HG03175 (cell line): ENCODE results near the gene LCE2C.
"Not testable (repeated sequence)": the region's sequence is repeated elsewhere in the genome, so short reads cannot be mapped to it uniquely, and the experiment has no call there.

Experiments used
- ATAC-seq: cut with Tn5 transposase; IDR thresholded peaks from one replicate; pipeline ENCODE4 v1.9.1; 2021; ENCODE audit warnings: mild to moderate bottlenecking, moderate library complexity; ENCODE audit not compliant: unreplicated experiment

LCE2C gene, protein sequence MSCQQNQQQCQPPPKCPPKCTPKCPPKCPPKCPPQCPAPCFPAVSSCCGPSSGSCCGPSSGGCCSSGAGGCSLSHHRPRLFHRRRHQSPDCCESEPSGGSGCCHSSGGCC

DNA sequence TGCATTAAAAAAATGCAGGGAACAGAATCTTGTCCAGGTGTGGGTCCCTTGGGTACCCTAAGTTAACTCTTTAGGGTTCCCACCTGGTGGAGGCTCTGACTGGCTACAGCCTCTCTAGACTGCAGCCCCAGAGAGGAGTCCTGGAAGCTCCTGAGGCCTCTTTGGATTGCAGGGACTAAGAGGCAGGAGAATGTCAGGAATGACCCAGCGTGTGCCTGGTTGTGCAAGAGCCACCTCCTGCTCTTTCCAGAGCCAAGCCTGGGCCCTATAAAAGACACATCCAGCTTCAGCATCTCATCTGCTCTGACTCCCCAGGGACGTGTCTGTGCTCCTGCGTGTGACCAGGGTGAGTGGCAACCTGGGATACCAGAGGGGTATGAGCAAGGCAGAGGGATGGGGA lies at the start of gene LCE2C:
TSS of gene LCE2C (plus strand) at position 297 of the 400 bp plus-strand sequence. CDS start 737 bp downstream, outside the sequence.
- not testable (repeated sequence) for ATAC-seq

DNA sequence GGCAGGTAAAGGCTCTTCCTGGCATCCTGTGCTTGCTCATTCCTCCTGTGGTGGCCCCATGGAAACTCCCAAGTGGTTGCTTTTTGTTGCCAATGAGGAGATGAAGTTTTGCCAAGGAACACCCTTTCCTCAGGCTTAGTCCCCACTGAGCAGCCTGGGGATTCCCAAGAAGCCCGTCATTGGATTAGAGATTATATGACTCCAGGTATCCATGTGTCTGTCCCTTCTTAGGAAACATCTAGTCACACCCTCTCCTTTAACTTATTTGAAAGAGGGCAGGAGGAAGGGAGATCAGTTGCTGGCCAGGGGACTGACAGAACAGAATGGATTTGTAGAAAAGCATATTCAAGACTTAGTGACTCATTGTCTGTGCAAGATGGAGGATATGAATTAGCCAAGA lies 48.3 kb upstream of the LCE2C start:
- no peak for ATAC-seq

DNA sequence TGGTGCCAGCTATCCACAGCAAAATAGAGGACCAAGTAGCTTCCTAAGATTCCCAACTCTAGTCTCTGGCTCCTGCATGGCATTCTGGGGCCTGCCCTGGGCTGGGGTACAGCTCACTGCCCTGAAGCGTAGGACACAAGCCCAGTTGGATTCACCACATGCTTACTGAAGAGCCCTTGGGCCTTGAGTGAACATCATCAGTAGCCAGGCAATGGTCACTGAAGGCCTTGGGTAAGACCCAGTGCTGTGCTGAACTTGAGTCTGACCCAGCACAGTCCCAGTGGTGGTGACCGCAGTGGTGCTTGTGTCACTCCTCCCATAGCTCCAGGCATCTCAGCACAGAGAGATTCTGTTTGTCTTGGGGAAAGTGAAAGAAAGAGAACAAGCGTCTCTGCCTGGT lies 44.5 kb upstream of the LCE2C start:
- ATAC-seq, result no peak

DNA sequence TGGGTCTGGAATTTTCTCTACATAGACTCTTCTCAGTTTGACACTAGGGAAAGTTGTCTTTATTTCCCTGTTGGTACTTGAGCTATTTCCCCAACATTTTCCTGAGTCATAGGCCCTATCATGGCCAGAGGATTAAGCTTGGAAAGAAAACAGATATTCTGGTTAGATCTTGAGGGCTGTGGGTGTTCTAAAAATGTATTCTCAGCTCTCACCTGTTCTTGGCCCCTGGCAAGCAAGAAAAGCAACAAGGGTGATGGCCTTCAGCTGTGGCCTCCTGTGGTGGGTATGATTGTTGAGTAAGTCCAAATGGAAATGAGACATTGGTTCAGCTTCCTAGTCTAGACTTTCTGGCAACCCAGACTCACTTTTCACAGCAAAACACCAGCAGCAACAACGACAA lies 34.7 kb upstream of the LCE2C start:
- no peak for ATAC-seq

DNA sequence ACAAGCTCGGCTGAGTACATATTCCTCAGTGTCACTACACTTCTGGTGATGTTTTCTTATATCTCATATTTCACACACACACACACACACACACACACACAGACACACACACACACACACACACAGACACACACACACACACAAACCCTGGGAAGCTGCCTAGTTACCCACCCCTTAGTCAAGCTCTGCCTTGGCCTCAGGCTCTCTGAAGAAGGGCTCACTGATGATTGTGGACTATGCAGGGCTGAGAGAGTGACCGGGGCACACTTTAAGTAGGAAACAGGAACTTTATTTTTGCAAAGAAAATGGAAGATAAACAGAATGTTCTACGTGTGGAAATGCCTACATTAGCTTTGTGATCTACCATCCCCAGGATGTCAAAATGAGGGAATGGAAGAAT lies 31.1 kb upstream of the LCE2C start:
- no peak for ATAC-seq

DNA sequence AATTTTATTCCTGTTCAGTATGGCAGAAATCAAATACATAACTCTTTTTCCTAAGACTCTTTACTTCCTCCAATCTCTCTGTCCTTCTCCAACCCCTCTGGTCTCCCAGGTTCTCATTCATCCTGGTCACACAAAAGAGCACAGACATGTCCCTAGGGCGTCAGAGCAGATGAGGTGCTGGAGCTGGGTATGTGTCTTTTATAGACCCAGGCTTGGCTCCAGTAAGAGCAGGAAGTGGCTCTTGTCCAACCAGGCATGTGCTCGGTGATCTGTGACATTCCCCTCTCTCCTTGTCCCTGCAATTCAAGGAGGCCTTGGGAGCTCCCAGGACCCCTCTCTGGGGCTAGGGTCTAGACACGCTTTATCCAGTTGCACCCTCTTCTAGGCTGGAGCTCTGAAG lies 29.9 kb upstream of the LCE2C start:
- ATAC-seq, result no peak

DNA sequence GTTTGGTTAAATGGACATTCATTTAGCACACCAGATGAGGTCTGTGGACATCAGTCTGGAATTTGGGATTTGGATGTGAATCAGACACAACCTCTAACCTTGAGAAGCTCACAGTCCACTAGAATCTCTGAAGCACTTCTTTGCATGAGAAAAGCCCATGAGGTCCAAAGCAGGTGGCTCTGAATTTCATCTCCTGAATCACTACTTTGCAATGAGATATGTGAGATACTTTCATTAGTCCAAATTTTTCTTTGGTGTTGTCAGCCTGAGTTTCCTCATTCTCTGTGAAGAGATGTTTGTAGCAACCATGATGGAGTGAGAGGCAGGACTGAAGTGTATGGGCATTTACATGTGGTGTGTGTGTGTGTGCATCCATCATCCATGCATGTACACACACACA lies 28.4 kb upstream of the LCE2C start:
- no peak for ATAC-seq

DNA sequence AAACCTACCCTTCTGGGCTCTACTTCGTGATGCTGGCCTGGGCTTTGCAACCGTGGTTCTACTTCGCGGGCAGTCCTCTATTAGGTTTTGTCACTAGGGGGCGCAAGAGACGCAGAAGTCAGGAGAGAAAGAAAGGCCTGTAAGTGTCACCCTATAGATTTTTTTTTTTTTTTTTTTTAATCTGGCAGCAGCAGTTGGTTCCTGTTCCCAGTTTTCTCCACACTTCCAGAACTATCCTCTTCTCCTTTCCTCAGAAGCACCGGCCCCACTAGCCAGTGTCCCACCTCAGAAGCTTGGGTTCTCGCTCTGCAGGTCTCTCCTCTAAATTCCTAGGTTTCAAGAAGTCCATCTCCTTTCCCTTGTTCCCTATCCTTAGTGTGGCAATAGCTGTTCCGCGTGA lies 21.0 kb upstream of the LCE2C start:
- ATAC-seq, result no peak

DNA sequence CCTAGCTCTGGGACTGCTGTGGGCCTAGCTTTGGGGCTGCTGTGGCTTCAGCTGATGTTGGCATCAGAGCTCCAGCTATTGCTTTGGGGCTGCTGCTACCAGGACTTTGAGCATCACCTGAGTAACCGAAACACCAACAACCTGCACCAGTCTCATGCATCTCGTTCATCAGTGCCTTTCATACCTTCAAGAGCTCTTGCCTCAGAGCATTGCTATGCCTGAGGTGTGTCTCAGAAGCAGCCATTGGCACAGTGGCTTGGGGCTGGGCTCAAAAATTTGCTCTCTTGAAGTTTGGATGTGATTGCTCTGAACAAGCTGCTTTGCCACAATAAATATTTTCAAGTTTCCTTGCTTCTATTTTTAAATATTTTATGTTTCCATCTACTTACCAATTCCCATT lies 18.6 kb upstream of the LCE2C start:
- no peak for ATAC-seq

DNA sequence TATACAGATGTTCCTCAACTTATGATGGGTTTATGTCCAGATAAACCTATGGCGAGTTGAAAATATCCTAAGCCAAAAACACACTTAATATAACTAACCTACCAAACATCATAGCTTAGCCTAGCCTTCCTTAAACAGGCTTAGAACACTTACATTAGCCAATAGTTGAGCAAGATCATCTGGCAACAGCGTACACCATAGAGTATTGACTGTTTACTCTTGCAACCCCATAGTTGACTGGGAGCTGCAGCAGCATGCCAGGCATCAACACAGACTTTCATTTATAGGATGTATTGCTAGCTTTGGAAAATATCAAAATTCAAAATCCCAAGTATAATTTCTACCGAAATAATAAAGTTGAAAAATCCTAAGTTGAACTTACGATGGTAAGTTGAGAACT lies 17.4 kb upstream of the LCE2C start:
- ATAC-seq, result no peak

DNA sequence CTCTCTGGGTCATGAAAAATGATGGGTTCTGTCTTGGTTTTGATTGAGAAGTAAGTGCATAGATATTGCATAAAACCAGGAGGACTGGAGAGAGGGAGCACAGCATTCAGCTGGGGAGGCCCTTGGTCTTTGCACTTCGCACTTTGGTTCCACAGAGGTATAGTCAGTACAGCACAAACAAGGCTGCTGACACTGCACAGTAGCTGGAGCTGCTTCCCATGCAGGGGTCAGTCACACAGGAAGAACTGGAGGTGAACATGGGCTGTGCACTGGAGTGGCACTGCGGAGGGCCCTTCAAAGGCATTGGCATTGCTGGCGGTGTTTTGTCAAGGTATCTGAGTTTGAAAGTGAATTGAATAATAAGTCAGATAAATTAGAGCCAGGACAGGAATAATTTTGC lies 16.4 kb upstream of the LCE2C start:
- no peak for ATAC-seq

DNA sequence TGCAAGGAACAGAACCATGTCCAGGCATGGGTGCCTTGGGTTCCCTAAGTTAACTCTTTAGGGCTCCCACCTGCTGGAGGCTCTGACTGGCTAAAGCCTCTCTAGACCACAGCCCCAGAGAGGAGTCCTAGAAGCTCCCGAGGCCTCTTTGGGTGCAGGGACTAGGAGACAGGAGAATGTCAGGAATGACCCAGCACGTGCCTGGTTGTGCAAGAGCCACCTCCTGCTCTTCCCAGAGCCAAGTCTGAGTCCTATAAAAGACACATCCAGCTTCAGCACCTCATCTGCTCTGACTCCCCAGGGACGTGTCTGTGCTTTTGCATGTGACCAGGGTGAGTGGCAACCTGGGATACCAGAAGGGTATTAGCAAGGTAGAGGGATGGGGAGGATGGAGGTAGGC lies 12.0 kb upstream of the LCE2C start, which contains the start of gene LCE2D:
TSS of gene LCE2D (plus strand) at position 283 of the 400 bp plus-strand sequence. CDS start 726 bp downstream, outside the sequence.
- ATAC-seq, result no peak

DNA sequence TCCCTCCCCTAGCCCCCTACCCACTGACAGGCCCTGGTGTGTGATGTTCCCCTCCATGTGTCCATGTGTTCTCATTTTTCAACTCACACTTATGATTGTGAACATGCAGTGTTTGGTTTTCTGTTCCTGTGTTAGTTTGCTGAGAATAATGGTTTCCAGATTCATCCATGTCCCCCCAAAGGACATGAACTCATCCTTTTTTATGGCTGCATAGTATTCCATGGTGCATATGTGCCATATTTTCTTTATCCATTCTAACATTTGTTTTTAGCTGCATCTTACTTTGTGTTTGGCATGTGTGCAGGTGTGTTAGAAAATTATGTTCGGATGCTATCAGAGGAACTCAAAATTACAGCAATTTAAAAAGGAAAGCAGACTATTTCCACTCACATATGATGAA lies 8.9 kb upstream of the LCE2C start:
- not testable (repeated sequence) for ATAC-seq

DNA sequence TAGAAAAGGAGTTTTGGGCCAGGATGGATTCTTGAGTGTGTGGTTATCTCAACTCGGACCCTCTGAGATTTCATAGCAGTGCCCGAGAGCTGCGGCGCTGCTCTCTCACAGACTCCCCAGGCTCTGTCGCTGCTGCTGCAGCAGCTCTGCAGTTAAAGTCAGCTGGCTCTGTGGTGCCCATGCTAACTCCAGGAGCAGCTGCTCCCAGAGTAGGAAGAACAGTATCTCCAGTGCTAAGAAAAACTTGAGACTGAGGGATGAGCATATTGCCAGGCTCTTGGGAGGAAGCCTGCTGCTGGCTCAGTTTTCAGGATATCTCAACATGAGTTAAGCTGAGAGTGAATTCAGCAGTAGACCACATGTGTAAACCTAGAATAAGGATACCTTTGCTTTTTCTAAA lies 7.4 kb upstream of the LCE2C start:
- no peak for ATAC-seq

DNA sequence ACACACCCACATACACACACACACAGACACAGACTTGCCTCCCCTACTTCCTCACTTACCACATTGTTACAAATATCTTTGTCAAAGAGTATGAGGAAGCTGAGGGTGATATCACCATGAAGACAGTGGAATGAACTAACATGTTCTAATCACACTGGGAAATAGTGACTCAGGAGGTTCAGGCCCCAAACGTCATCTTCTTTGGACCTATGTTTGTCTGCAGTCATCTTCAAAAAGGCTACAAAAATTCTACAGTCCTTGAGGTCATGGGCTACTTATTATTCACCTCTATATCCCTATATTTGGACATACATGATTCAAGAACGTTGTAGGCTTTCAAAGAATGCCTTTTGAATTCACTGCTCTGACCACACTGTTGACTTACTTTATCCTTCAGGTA lies 2.1 kb upstream of the LCE2C start:
- no peak for ATAC-seq

DNA sequence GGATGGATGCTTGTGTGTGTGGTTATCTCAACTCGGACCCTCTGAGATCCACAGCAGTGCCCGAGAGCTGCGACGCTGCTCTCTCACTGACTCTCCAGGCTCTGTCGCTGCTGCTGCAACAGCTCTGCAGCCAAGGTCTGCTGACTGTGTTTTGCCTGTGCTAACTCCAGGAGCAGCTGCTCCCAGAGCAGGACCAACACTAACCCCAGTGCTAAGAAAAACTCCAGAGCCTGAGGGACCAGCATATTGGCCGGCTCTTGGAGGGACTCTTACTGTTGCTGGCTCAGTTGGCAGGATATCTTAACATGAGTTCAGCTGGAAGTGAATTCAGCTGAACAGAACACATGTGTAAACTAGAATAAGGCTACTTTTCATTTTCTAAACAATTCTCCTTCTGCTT lies 4.4 kb downstream of the LCE2C start:
- no peak for ATAC-seq

DNA sequence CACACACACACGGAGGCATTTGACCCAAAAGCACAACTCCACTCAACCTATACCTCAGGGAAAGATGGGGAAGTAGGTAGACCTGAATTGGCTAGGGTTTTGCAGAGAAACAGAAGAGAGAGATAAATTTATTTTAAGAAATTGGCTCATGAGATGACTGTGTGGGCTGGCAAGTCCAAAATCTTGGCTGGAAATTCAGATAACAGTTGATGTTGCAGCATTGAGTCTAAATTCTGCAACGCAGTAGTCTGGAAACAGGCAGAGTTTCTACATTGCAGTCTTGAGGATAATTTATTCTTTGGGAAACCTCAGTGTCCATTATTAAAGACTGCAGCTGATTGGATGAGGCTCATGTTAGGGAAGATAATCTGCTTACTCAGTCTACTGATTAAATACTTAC lies 6.5 kb downstream of the LCE2C start:
- ATAC-seq, result no peak

DNA sequence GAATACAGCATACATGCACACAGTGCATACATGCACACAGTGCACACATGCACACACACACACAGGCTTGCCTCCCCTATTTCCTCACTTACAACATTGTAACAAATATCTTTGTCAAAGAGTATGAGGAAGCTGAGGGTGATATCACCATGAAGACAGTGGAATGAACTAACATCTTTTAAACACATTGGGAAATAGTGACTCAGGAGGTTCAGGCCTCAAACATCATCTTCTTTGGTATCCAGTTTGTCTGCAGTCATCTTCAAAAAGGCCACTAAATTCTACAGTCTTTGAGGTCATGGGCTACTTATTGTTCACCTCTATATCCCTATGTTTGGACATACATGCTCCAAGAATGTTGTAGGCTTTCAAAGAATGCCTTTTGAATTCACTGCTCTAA lies 8.8 kb downstream of the LCE2C start:
- ATAC-seq, result no peak

DNA sequence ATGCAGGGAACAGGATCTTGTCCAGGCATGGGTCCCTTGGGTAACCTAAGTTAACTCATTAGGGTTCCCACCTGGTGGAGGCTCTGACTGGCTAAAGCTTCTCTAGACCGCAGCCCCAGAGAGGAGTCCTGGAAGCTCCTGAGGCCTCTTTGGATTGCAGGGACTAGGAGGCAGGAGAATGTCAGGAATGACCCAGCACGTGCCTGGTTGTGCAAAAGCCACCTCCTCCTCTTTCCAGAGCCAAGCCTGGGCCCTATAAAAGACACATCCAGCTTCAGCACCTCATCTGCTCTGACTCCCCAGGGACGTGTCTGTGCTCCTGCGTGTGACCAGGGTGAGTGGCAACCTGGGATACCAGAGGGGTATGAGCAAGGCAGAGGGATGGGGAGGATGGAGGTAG lies 10.7 kb downstream of the LCE2C start, which contains the start of gene LCE2B:
TSS of gene LCE2B (plus strand) at position 301 of the 400 bp plus-strand sequence. CDS start 721 bp downstream, outside the sequence.
- ATAC-seq, result not testable (repeated sequence)

DNA sequence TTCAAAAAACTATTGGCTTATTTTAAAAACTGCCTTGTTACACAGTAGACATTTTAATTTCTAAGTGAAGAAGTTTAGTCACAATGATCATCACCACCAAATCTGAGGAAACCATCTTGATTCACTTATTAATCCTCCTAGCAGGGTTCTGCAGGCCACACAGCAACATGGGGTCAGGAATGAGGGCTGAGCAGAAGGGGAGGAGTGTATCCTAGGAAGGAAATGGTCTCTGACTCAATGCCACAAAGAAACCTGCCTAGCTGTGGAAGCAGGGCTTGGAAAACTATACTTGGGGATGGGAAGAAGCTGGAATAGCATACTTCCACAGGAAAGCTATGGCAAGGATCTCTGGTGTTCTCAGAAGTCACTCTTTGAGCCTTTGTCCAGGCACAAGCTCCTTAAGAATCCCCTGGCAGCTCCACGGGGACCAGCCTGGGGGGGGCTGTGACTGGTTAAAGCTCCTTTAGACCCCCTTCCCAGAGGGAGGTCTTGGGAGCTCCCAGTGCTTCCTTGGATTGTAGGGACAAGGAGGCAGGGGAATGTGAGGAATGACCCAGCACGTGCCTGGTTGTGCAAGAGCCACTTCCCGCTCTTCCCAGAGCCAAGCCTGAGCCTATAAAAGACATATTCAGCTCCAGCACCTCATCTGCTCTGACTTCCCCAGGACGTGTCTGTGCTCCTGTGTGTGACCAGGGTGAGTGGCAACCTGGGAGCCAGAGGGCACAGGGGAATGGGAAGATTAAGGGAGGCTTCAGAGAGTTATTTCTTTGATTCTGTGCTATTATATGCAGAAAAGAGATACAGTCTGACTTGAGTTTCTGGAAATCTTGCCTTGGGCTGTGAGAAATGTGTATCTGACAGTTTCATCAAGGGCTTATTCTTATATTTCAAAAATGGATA lies 22.9 kb downstream of the LCE2C start, which contains the start of gene LCE2A:
TSS of gene LCE2A (plus strand) at position 645 of the 900 bp plus-strand sequence. CDS start 557 bp downstream, outside the sequence.
- no peak for ATAC-seq

DNA sequence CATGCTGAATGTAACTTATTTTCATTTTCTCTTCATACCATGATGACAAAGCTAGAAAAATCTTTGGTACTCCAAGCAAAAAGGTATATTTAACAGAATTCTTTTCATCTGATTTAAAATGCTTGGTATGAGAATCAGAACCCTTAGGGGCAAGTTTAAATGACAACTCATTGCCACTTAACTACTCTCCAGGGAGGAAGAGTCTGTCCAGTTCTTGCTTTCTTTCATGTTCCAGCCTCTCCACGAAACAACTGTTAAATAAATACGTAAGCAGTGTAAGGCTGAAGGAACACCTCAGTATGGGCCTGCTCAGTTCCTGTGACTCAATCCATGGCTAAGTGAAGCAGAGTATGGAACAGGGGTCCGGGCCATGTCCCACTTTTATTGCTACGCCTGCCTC lies 24.7 kb downstream of the LCE2C start:
- ATAC-seq, result no peak

DNA sequence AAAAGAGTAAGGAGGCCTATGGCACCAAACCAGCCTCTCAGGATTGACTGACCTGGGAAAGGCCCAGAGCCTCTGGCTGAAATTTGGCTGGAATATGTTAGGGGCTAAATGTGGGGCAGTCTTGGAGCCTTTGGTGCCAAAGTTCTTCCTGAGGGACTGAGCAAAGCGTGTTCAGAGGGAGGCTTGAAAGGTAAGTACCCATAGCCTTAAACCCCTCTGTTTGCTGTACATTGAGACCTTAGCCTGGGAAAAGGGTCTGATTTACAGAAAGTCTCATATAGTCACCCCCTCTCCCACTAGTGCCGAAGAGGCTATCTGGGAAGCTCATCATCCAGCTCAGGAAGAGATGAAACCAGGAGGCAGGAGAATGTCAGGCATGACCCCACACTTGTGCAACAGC lies 32.8 kb downstream of the LCE2C start, which contains the start of gene LCE4A:
TSS of gene LCE4A (plus strand) at position 301 of the 400 bp plus-strand sequence. CDS start 916 bp downstream, outside the sequence.
- no peak for ATAC-seq
